PFSK-1 (cell line): ENCODE results near the gene PSPC1.

Experiments used
- POLR2AphosphoS5 ChIP-seq: IDR thresholded peaks from 2 replicates; pipeline ENCODE4 v1.6.1; 2012; ENCODE audit warnings: low read depth, mild to moderate bottlenecking, control low read depth, low read length, moderate library complexity
- REST ChIP-seq, 2 experiments: IDR thresholded peaks; 2 replicates each; pipeline versions ENCODE4 v1.6.1 to v1.8.0; 2011 to 2012; ENCODE audit warnings: low read depth in 2 of 2, low read length in 2 of 2, control low read depth in 1 of 2, inconsistent platforms in 1 of 2, mild to moderate bottlenecking in 1 of 2, moderate library complexity in 1 of 2; ENCODE audit not compliant: insufficient read depth in 1 of 2
- SIN3A ChIP-seq: IDR thresholded peaks from 2 replicates; pipeline ENCODE4 v1.6.1; 2012; ENCODE audit warnings: mild to moderate bottlenecking, low read length, moderate library complexity, borderline replicate concordance; ENCODE audit not compliant: insufficient read depth
- TAF1 ChIP-seq: IDR thresholded peaks from 2 replicates; pipeline ENCODE4 v1.6.1; 2012; ENCODE audit warnings: low read length, control low read depth, borderline replicate concordance; ENCODE audit not compliant: insufficient read depth

DNA sequence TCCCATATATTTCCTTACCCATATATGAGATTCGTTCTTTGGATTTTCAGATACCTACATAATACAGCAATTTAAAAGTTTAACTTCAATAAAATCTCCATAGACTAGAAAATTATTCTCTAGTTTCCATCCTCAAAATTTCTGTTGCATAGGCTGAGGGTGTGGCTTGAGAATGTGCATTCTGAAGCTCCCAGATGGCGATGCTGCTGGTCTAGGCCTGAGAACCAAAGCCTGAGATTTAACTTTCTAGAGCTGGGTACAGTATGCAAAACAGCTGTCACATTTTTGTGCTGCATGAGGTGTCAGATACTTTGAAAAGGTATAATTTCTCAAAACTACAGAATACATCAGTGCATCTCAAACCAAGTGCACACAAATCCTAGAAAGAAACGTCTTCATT lies 106.6 kb downstream of the PSPC1 start:
- no peak for TF ChIP-seq TAF1
- TF ChIP-seq POLR2AphosphoS5: no peak
- TF ChIP-seq SIN3A: no peak
- no peak for TF ChIP-seq REST (IDR thresholded peaks at IDR 0.05; ENCODE audit: insufficient read depth in 1 of 2, low read depth in 2 of 2, low read length in 2 of 2)
